H7 (cell line): ENCODE data around the gene PRSS56. TPM values are rescaled to one million over a fixed set of nuclear protein-coding genes. Genes with fewer than 3 reads are reported as not detected.
A peak's percentile ranks its signal among the peaks of the same experiment; 100 is the strongest.
"Not testable (repeated sequence)": the region's sequence is repeated elsewhere in the genome, so short reads cannot be mapped to it uniquely, and the experiment has no call there.

ENCODE experiments used
- DNase-seq: peaks from one replicate; pipeline ENCODE4 v3.0.0; 2012
- H3K27me3 ChIP-seq: 2 replicates; pipeline ENCODE4 v1.6.0; 2011; ENCODE audit warnings: mild to moderate bottlenecking, low read length; ENCODE audit not compliant: control insufficient read depth, insufficient read depth
- H3K36me3 ChIP-seq: replicated peaks from 2 replicates; pipeline ENCODE4 v1.5.1; 2011; ENCODE audit warnings: low read length; ENCODE audit not compliant: control insufficient read depth, insufficient read depth
- H3K4me3 ChIP-seq: 2 replicates; pipeline ENCODE4 v1.5.1; 2011; ENCODE audit warnings: low read depth, mild to moderate bottlenecking, control low read depth, low read length, moderate library complexity; ENCODE audit not compliant: insufficient read depth
- total RNA-seq: library from RNA; depleted of rRNA; stranded (reverse); fragments of >200 nt; shearing (Covaris generic); gene quantifications from 2 replicates; pipeline ENCODE4 v1.2.3, GENCODE V29; 2014

PRSS56 gene
- total RNA-seq, 1 experiment from 2014 or later, result not detected

DNA sequence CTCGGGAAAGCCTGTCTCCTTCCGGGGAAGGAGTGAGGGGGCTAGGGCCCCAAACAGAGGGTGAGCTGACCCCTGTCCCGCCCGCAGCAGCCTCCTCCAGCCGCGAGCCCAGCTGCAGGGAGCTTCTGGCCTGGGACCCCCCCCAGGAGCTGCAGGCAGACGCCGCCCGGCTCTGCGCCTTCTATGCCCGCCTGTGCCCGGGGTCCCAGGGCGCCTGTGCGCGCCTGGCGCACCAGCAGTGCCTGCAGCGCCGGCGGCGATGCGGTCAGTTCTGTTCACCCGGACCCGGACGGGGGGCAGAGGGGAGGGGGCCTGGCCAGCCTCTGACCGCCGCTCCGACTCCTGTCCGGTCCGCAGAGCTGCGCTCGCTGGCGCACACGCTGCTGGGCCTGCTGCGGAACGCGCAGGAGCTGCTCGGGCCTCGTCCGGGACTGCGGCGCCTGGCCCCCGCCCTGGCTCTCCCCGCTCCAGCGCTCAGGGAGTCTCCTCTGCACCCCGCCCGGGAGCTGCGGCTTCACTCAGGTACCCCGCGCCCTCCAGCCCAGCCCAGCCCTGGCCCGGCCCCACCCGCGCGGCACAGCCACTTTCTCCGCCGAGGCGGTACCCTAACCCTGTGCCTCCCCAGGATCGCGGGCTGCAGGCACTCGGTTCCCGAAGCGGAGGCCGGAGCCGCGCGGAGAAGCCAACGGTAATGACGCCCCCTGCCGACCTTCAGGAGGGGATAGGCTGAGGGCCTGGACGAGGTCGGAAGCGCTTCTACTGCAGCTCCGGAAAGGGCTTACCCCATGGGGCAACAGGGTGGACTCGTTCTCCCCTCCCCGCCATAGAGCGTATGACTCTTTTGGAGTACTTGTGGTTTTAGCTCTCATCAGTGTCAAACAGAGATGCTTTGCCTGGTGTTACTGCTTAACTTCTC, 3.8 kb downstream of the PRSS56 start:
- peaks cover 30% of the 10 kb centered on the region for H3K27me3 ChIP-seq
- H3K4me3 ChIP-seq, result peak overlapping the region; percentile 45
- DNase-seq, result peak; percentile 96
- H3K36me3 ChIP-seq, result no peaks in the 10 kb centered on the region

DNA sequence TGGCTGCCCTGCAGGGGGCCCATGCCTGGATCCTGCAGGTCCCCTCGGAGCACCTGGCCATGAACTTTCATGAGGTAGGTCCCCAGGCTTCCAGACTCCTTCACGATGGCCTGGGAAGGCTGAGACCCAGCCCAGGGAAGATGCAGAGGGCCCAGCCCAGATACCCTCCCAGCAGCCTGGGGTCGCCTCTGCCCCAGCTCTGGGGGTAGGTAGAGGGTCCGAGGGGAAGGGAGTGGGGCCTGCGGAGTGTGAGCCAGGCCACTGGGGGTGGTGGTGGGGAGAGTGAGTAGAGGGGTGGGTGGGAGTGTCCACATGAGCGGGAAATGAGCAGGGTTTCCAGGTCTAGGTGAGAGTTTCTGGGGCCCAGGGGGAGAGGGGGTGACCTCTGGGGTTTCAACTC, 4.6 kb downstream of the PRSS56 start:
- H3K27me3 ChIP-seq, result peaks cover 30% of the 10 kb centered on the region
- H3K4me3 ChIP-seq, result no peak overlapping the region
- no peaks in the 10 kb centered on the region for H3K36me3 ChIP-seq
- peak; percentile 71 for DNase-seq

DNA sequence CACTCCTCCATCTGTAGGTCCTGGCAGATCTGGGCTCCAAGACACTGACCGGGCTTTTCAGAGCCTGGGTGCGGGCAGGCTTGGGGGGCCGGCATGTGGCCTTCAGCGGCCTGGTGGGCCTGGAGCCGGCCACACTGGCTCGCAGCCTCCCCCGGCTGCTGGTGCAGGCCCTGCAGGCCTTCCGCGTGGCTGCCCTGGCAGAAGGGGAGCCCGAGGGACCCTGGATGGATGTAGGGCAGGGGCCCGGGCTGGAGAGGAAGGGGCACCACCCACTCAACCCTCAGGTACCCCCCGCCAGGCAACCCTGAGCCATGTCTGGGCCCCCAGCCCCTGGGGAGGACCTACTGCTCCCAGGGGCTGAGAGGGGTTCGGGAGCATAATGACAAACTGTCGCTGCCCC, 5.0 kb downstream of the PRSS56 start:
- Histone ChIP-seq H3K36me3 (no peaks in the 10 kb centered on the region), H3K4me3 (no peak overlapping the region), H3K27me3 (peaks cover 30% of the 10 kb centered on the region)
- peak; percentile 78 for DNase-seq

DNA sequence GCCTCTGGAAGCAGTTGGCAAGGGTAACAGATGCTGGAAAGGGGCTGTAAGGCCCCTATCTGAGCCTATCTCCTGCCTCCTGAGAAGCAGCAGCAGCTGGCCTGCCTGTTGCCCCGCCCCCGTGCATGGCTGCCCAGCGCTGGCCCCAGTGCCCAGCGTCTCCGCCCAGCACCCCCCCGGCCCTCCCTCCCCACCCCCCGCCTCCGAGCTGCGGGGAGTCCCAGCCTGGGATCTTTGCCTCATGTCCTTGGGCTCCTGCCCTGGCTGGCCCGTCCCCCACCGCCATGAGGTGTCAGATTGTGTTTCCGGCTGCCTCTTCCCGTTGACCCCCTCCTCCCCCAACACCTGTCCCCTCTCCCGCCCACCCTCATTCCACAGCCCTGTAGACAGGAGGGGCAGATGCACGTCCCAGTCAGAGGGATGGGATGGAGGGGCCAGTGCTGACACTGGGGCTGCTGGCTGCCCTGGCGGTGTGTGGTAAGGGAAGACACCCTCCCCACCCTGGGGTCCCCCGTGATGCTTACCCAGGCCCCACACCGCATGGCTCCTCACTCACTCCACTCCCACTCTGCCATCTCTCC, 5.7 kb downstream of the PRSS56 start, which contains the start of gene CHRND:
Gene CHRND, plus strand, starts transcription at position 370 of the 581 bp plus-strand sequence. Its CDS starts 56 bp downstream, at position 426.
- H3K4me3 ChIP-seq, result no peak within 1 kb of the TSS
- peak; percentile 82 for DNase-seq
- H3K27me3 ChIP-seq, result peaks cover 30% of the 10 kb centered on the region
- H3K36me3 ChIP-seq, result no peaks in the 10 kb centered on the region

DNA sequence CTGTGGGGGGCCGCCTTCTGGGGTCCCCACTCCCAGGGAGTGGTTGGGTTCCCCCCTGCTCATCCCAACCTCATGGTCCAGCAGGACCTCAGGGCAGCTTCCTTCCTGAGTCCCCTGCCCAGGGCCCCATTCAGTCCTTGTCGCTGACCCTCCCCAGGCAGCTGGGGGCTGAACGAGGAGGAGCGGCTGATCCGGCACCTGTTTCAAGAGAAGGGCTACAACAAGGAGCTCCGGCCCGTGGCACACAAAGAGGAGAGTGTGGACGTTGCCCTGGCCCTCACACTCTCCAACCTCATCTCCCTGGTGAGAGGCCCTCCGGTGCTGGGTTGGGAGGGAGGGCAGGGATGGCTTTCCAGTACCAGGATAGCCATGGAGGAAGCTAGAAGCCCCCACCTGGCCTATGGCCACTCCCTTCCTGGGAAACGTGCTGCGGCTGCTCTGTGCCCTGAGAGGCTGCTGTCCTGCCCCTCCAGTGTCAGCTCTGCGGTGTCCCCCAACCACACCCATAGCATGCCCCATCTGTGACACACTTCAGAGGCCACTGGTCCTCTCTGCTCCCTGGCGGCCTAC, 6.3 kb downstream of the PRSS56 start:
- Histone ChIP-seq H3K27me3 (peaks cover 29% of the 10 kb centered on the region), H3K36me3 (no peaks in the 10 kb centered on the region), H3K4me3 (no peak overlapping the region)
- peak; percentile 62 for DNase-seq

DNA sequence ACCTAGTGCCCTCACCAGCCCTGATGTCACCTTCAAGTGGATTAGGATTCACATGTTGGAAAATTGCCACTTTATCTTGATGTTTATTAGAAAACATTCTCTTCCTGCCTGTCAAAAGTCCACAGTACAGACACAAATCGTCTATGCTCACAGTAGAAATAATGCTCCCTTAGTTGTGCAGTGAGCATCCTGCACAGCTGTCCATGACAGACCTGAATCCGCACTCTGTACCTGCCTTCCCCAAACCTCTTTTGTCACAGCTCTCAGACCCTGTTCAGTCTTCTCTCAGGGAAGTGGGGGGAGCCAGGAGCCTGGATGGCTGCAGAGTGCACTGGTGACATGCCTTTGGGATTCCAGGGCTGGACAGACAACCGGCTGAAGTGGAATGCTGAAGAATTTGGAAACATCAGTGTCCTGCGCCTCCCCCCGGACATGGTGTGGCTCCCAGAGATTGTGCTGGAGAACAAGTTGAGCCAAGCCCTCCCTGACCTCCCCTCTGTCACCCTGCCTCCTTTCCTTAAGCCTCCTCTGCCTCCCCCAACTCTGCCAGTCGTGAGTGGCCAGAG, 7.8 kb downstream of the PRSS56 start:
- Histone ChIP-seq H3K4me3 (no peak overlapping the region), H3K27me3 (peaks cover 17% of the 10 kb centered on the region), H3K36me3 (no peaks in the 10 kb centered on the region)
- DNase-seq, result no peak

DNA sequence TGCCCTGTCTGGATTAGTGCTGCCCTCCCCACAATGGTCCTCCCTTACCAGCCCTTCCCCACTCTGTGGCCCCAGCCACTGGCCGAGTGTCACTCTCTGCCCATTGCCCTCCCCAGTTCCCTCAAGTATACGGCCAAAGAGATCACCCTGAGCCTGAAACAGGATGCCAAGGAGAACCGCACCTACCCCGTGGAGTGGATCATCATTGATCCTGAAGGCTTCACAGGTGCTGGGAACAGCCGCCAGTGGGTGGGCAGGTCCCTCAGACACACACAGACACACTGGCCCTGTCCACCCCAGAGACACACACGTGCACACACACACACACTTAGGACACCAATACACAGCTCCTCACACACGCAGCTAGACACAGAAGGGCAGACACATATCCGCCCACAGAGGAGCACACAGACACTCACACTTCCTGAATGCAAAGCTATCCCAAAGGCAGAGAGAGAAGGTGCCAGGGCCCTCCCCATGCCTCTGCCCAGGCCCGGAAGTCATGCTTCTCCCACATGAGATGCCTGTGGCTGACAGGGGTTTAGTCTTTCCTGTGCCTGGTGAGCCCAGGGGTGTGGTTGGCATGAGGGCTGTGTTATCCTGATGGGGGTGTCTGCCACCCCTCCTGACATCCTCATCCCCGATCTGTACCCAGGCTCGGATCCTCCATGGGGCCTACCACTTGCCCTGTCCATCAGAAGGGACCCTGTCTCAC, 8.7 kb downstream of the PRSS56 start:
- DNase-seq, result no peak
- peaks cover 7% of the 10 kb centered on the region for H3K27me3 ChIP-seq
- no peak overlapping the region for H3K4me3 ChIP-seq
- H3K36me3 ChIP-seq, result no peaks in the 10 kb centered on the region

DNA sequence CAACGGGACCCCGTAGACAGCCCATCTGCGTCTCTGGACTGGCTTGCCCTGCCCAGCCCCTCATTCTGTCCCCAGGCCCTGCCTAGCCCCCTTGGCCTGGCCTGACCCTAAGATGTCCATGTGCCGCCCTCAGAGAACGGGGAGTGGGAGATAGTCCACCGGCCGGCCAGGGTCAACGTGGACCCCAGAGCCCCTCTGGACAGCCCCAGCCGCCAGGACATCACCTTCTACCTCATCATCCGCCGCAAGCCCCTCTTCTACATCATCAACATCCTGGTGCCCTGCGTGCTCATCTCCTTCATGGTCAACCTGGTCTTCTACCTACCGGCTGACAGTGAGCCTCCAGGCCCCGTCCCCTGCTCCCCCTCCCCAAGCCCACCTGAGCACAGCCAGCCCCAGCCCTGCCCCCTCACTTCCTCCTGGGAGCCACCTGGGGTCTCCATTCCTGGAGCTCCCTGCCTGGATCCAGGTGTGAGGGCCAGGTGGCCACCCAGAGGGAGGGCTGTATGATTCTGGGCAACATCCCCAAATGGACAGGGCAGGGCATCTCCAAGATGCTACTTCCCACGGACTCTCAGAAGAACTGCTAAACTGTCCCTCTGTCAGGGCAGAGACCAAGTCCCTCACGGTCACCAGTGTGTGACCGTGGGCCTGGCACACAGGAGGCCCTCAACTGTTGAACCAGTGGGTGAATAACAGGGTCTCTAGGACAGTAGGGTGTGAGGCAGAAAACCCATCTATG, 9.8 kb downstream of the PRSS56 start:
- no peak for DNase-seq
- no peaks in the 10 kb centered on the region; the same call in 1 of the 2 replicates for H3K27me3 ChIP-seq
- no peak overlapping the region for H3K4me3 ChIP-seq
- no peaks in the 10 kb centered on the region for H3K36me3 ChIP-seq

DNA sequence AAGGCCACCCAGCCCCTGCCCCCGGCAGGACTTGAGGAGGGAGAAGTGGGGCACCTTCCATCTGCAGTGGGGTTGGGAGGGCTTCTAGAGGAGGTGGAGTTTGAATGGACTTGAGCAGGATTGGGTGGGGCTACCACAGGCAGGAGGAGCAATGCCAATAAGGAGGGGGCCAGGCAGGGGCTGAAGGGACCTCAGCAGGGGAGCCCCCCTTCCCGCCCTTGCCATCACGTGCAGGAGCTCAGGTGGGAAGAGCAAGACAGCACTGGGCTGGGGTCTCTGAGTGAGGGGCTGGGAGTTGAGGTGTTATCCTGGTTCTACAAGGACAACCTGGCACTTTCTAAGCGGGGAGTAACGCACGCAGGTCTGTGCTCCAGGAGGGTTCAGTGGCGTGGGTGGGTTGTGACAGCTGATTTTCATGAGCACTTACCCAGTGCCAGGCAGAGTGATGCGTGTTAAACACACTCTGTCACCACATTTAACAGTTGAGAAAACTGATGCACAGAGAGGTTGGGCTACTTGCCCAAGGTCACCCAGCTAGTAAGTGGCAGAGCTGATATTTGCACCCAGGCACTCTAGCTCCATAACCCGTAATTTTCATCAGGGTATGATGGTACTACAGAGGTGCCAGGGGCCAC, 10.6 kb downstream of the PRSS56 start:
- no peak overlapping the region for H3K4me3 ChIP-seq
- H3K27me3 ChIP-seq, result no peaks in the 10 kb centered on the region
- peak; percentile 62 for DNase-seq
- no peaks in the 10 kb centered on the region for H3K36me3 ChIP-seq

DNA sequence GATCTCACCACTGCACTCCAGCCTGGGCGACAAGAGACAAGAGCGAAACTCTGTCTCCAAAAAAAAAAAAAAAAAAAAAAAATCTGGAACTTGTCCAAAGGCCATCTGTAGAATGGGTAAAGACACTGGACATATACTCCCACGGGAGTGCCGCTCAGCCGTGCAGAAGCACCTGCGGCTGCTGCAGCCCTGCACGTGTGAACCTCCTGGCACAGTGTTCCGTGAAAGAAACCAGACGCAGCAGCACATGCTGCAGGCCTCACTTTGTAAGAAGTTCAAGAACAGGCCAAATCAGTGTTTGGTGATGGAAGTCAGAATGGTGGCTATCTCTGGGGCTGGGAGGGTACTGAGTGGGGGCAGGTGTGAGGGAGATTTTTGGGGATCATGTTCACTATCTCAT, 12.2 kb downstream of the PRSS56 start:
- H3K27me3 ChIP-seq, result no peaks in the 10 kb centered on the region
- H3K36me3 ChIP-seq, result no peaks in the 10 kb centered on the region
- no peak for DNase-seq
- no peak overlapping the region for H3K4me3 ChIP-seq

DNA sequence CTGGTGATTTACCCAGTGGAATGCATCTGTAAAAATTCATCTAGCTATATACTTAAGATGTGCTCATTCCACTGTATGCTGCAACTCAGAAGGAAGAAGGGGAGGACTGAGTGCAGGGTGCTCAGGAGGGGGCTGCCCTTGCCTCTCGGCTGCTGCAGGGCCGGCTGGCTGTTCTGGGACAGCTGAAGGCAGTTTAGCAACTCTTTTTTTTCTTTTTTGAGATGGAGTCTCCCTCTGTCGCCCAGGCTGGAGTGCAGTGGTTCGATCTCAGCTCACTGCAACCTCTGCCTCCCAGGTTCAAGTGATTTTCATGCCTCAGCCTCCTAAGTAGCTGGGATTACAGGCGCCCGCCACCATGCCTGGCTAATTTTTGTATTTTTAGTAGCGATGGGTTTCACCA, 12.6 kb downstream of the PRSS56 start:
- H3K4me3 ChIP-seq, H3K27me3 ChIP-seq, H3K36me3 ChIP-seq: not testable (repeated sequence)
- peak; percentile 35 for DNase-seq

DNA sequence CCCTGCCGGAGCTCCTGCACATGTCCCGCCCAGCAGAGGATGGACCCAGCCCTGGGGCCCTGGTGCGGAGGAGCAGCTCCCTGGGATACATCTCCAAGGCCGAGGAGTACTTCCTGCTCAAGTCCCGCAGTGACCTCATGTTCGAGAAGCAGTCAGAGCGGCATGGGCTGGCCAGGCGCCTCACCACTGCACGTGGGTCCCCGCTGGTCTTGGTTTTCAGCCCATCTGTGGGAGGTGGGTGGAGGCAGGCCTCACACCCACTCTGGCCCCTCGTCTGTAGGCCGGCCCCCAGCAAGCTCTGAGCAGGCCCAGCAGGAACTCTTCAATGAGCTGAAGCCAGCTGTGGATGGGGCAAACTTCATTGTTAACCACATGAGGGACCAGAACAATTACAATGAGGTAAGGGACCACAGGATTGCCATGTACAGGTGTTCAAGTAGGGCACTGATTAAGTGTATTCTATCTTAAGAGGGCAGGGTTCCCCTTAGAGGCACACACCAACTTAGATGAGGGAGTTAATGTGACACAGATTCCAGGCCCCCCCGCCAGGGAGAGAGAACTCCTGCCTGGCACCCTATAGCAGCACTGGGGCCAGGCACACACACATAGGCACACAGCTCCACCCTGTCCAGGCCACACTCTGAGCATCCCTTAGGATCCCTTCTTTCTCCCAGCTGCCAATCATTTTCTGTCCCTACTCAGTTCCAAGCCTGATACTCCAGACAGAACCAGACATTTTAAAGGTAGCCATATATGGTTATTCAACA, 13.9 kb downstream of the PRSS56 start:
- no peaks in the 10 kb centered on the region for H3K27me3 ChIP-seq
- no peak overlapping the region for H3K4me3 ChIP-seq
- DNase-seq, result peak; percentile 69
- H3K36me3 ChIP-seq, result no peaks in the 10 kb centered on the region
